Effector memory CD8-positive, alpha-beta T cell (primary cell): Measurements from ENCODE around the gene TMEM207.

ENCODE experiments used
- ATAC-seq: fragments of 150-1000 bp; cut with Tn5 transposase; replicated peaks from 2 replicates; pipeline ENCODE4 v1.10.0; 2021; ENCODE audit warnings: mild to moderate bottlenecking, moderate library complexity
- DNase-seq, 3 experiments: peaks; one replicate each; pipeline ENCODE4 v3.0.0; 2021
- H3K27ac Mint-ChIP-seq, 2 donors: one replicate each; pipeline ENCODE4 v1.8.0; 2022; ENCODE audit warnings: mild to moderate bottlenecking in 2 of 2, mixed read lengths in 2 of 2, moderate library complexity in 2 of 2
- H3K27me3 Mint-ChIP-seq, 2 donors: one replicate each; pipeline ENCODE4 v1.8.0; 2022; ENCODE audit warnings: mixed read lengths in 2 of 2
- H3K36me3 Mint-ChIP-seq: one replicate; pipeline ENCODE4 v1.8.0; 2022; ENCODE audit warnings: mild to moderate bottlenecking, moderate library complexity, mixed read lengths; ENCODE audit not compliant: insufficient read depth
- H3K4me1 Mint-ChIP-seq, 2 donors: one replicate each; pipeline ENCODE4 v1.8.0; 2022; ENCODE audit warnings: low read depth in 2 of 2, mixed read lengths in 2 of 2
- H3K4me3 Mint-ChIP-seq, 2 donors: one replicate each; pipeline ENCODE4 v1.8.0; 2022; ENCODE audit warnings: mild to moderate bottlenecking in 2 of 2, mixed read lengths in 2 of 2, moderate library complexity in 2 of 2
- H3K9me3 Mint-ChIP-seq, 2 donors: one replicate each; pipeline ENCODE4 v1.8.0; 2022; ENCODE audit warnings: mixed read lengths in 2 of 2
- total RNA-seq, 9 experiments: gene quantifications; one replicate each; lab custom pipeline; 2026; lab: John Stamatoyannopoulos, UW

Gene TMEM207
- total RNA-seq: 0 to 0.11 (median 0) reads per million in 9 experiments

GRCh38 chr3:190449801-190450200 lies at the start of gene TMEM207:
Gene TMEM207 (minus strand): TSS chr3:190449901. CDS start chr3:190449809, 92 bp downstream.
- ATAC-seq (no peak), DNase-seq (no peak)
- H3K27me3 Mint-ChIP-seq: peaks cover 0 to 10% of the 10 kb centered on the region in 2 donors
- peaks cover 6 to 8% of the 10 kb centered on the region in 2 donors for H3K4me1 Mint-ChIP-seq
- H3K36me3 Mint-ChIP-seq: no peaks in the 10 kb centered on the region
- no peak within 1 kb of the TSS for H3K27ac Mint-ChIP-seq
- no peaks in the 10 kb centered on the region for H3K9me3 Mint-ChIP-seq
- H3K4me3 Mint-ChIP-seq: no peak within 1 kb of the TSS

- no peaks in the 10 kb centered on the region for H3K36me3 Mint-ChIP-seq
- DNase-seq: no peak
- peaks cover 43 to 61% of the 10 kb centered on the region in 2 donors for H3K27me3 Mint-ChIP-seq
- ATAC-seq: no peak
- no peaks in the 10 kb centered on the region for H3K4me1 Mint-ChIP-seq
- no peaks in the 10 kb centered on the region for H3K9me3 Mint-ChIP-seq
- H3K27ac Mint-ChIP-seq: no peak overlapping the region
- no peak overlapping the region for H3K4me3 Mint-ChIP-seq
These were observed 49.4 kb upstream of the TMEM207 start for GRCh38 chr3:190499122-190499521.

GRCh38 chr3:190498293-190498692 lies 48.6 kb upstream of the TMEM207 start:
- DNase-seq: no peak
- peaks cover 49 to 61% of the 10 kb centered on the region in 2 donors for H3K27me3 Mint-ChIP-seq
- ATAC-seq: no peak
- no peak overlapping the region for H3K27ac Mint-ChIP-seq
- no peaks in the 10 kb centered on the region for H3K4me1 Mint-ChIP-seq
- no peaks in the 10 kb centered on the region for H3K36me3 Mint-ChIP-seq
- no peak overlapping the region for H3K4me3 Mint-ChIP-seq
- H3K9me3 Mint-ChIP-seq: no peaks in the 10 kb centered on the region

- H3K27ac Mint-ChIP-seq: no peak overlapping the region
- peaks cover 49 to 61% of the 10 kb centered on the region in 2 donors for H3K27me3 Mint-ChIP-seq
- ATAC-seq: no peak
- no peaks in the 10 kb centered on the region for H3K4me1 Mint-ChIP-seq
- no peaks in the 10 kb centered on the region for H3K36me3 Mint-ChIP-seq
- DNase-seq: no peak
- H3K4me3 Mint-ChIP-seq: no peak overlapping the region
- H3K9me3 Mint-ChIP-seq: no peaks in the 10 kb centered on the region
These were observed 48.1 kb upstream of the TMEM207 start for GRCh38 chr3:190497811-190498210.

DNA sequence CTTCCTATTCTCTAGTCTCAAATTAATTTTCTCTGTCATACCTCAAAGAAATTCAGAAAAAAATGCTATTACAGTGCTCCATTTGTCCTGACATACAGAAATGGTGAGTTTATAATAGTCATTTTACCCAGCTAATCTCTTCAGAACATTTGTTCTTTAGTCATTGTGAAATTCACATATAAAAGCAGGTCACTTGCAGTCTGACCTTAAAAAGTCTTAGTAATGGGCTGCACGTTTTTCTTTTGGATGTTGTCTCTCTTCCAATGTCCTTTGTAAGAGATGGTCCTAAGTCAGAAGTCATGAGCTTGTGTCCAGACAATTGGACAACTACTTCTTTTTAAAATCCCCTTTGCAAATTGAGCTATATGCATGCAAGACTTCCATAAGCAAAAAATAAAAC lies 47.2 kb upstream of the TMEM207 start:
- peaks cover 50 to 59% of the 10 kb centered on the region in 2 donors for H3K27me3 Mint-ChIP-seq
- H3K4me1 Mint-ChIP-seq: no peaks in the 10 kb centered on the region
- no peaks in the 10 kb centered on the region for H3K36me3 Mint-ChIP-seq
- H3K4me3 Mint-ChIP-seq: no peak overlapping the region
- DNase-seq: no peak
- no peaks in the 10 kb centered on the region for H3K9me3 Mint-ChIP-seq
- H3K27ac Mint-ChIP-seq: no peak overlapping the region
- no peak for ATAC-seq

DNA sequence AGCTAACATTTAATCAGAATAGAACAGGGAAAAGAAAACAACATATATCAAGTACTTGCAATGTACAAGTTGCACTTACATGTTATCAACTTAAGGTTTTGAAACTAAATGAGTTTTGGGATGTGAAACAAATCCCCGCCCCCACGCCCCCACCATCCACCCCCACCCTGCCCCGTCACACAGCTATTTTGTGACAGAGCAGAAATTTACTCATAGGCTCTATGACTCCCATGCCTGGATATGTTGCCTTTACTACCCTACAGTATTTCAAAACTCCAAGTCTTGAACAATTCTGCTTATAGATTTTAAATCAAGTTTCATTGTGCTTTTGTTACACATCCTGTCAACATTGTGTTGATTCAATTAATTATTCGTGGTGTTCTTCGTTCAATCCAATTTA lies 46.1 kb upstream of the TMEM207 start:
- no peak for DNase-seq
- ATAC-seq: no peak
- H3K4me3 Mint-ChIP-seq: no peak overlapping the region
- no peak overlapping the region for H3K27ac Mint-ChIP-seq
- no peaks in the 10 kb centered on the region for H3K36me3 Mint-ChIP-seq
- no peaks in the 10 kb centered on the region for H3K4me1 Mint-ChIP-seq
- no peaks in the 10 kb centered on the region for H3K9me3 Mint-ChIP-seq
- H3K27me3 Mint-ChIP-seq: peaks cover 53 to 64% of the 10 kb centered on the region in 2 donors

GRCh38 chr3:190495354-190495753 lies 45.7 kb upstream of the TMEM207 start:
- ATAC-seq: no peak
- no peak for DNase-seq
- Mint-ChIP-seq H3K27me3 (peaks cover 53 to 61% of the 10 kb centered on the region in 2 donors), H3K36me3 (no peaks in the 10 kb centered on the region), H3K4me1 (no peaks in the 10 kb centered on the region), H3K27ac (no peak overlapping the region), H3K4me3 (no peak overlapping the region), H3K9me3 (no peaks in the 10 kb centered on the region)

- no peak for ATAC-seq
- Mint-ChIP-seq H3K9me3 (no peaks in the 10 kb centered on the region), H3K27me3 (peaks cover 56 to 59% of the 10 kb centered on the region in 2 donors), H3K4me1 (no peaks in the 10 kb centered on the region), H3K36me3 (no peaks in the 10 kb centered on the region), H3K27ac (no peak overlapping the region), H3K4me3 (no peak overlapping the region)
- DNase-seq: no peak
These were observed 45.2 kb upstream of the TMEM207 start for GRCh38 chr3:190494907-190495306.

DNA sequence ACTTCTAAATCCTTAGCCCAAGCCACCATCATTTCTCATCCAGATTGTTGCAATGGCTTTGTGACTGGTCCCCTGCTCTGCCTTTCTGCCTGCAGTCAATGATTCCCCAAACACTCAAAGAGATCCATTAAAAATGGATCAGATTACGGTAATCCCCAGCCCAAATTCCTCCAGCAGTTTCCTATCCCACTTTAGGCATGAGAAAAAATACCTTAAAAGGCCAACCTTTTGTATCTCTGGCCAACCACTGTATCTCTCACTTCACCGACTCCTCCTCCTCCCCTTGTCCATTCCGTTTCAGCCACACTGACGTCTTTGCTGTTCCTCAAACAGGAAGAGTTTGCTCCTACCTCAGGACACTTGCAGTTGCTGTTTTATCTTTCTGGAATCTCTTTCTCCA lies 43.3 kb upstream of the TMEM207 start:
- DNase-seq: no peak
- no peak overlapping the region for H3K4me3 Mint-ChIP-seq
- no peak overlapping the region for H3K27ac Mint-ChIP-seq

GRCh38 chr3:190492129-190492528 lies 42.4 kb upstream of the TMEM207 start:
- ATAC-seq (no peak), DNase-seq (no peak)
- H3K4me3 Mint-ChIP-seq: no peak overlapping the region
- H3K9me3 Mint-ChIP-seq: no peaks in the 10 kb centered on the region
- H3K27me3 Mint-ChIP-seq: peaks cover 67 to 77% of the 10 kb centered on the region in 2 donors
- no peaks in the 10 kb centered on the region for H3K4me1 Mint-ChIP-seq
- no peak overlapping the region for H3K27ac Mint-ChIP-seq
- no peaks in the 10 kb centered on the region for H3K36me3 Mint-ChIP-seq

More for the DNA sequence above, 43.3 kb upstream of the TMEM207 start:
- no peaks in the 10 kb centered on the region for H3K4me1 Mint-ChIP-seq
- no peaks in the 10 kb centered on the region for H3K36me3 Mint-ChIP-seq
- no peaks in the 10 kb centered on the region for H3K9me3 Mint-ChIP-seq
- peaks cover 63 to 70% of the 10 kb centered on the region in 2 donors for H3K27me3 Mint-ChIP-seq
- ATAC-seq: no peak

- Mint-ChIP-seq H3K4me3 (no peak overlapping the region), H3K4me1 (no peaks in the 10 kb centered on the region), H3K9me3 (no peaks in the 10 kb centered on the region), H3K27me3 (peaks cover 64 to 74% of the 10 kb centered on the region in 2 donors), H3K36me3 (no peaks in the 10 kb centered on the region), H3K27ac (no peak overlapping the region)
- DNase-seq (no peak), ATAC-seq (peak; percentile 22)
These were observed 41.9 kb upstream of the TMEM207 start for GRCh38 chr3:190491533-190492054.

DNA sequence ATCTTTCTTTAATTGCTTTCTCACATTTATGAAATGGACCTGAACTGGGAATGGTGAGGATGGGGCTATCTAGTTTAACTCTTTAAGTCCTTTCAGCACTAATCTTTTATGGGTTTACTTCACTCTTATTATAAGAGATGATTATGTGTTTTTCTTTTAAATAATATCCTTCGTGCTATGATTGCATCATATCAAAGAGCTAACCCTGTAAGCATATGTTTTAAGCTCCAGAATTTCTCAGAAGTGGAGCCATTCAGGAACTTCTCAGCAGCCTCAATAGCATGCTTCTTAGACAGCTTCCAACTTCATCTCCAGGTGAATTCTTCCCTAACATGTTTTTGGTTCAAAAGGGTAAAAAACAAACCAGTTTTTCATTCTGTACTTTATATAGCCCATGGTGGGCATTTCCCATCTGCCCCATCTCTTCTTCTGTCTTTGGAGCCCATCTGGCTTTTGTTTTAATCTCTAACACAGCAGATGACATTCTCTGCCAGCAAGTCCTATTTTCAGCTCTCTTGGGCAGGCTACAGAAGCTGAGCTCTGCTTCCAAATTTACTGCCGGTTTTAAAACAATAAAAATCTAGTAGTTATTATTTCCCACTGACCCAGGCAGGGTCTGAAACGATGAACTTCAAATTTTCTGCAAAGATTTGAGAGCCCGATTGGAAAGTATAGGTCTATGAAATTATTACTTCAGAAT lies 37.4 kb upstream of the TMEM207 start:
- DNase-seq: no peak
- Mint-ChIP-seq H3K27ac (no peak overlapping the region), H3K36me3 (no peaks in the 10 kb centered on the region), H3K9me3 (no peaks in the 10 kb centered on the region), H3K4me3 (no peak overlapping the region), H3K27me3 (peaks cover 41 to 45% of the 10 kb centered on the region in 2 donors), H3K4me1 (peaks cover 0 to 6% of the 10 kb centered on the region in 2 donors)
- no peak for ATAC-seq

GRCh38 chr3:190486533-190486864 lies 36.8 kb upstream of the TMEM207 start:
- no peaks in the 10 kb centered on the region for H3K36me3 Mint-ChIP-seq
- H3K4me3 Mint-ChIP-seq: no peak overlapping the region
- H3K9me3 Mint-ChIP-seq: no peaks in the 10 kb centered on the region
- no peak for DNase-seq
- ATAC-seq: no peak
- H3K4me1 Mint-ChIP-seq: peaks cover 0 to 6% of the 10 kb centered on the region in 2 donors
- peaks cover 38 to 43% of the 10 kb centered on the region in 2 donors for H3K27me3 Mint-ChIP-seq
- no peak overlapping the region for H3K27ac Mint-ChIP-seq

DNA sequence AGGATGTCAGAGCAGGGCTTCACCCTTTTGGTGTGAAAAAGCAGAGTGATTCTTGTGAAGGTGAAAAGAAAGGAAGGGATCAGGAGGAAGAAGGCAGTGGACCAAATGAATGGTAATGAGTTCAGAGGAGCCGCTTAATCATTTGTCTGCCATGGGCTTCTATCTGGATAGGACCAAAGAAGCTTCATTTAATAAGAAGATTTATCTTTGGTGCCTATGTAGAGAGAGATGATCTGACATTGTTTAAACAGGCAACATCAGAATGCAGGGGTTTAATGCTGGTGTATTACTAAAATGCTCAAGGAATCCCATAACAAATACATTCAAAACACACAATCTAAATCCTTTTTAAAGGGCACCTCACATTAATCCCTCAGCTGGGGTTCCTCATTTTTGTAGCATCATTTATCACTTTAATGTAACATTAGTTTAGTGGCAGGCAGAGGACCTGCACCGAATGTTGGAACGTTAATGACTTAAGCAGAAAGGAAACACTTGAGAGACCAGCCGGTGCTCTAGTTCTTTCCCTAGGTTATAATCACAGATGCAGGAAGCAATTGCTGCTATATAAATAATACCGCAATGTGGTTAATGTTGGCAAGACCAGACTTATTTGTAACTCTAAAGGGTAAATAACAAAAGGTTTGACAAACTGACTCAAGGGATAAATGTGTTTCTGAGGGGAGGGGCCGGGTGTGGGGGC lies 36.3 kb upstream of the TMEM207 start:
- no peak for DNase-seq
- peaks cover 33 to 38% of the 10 kb centered on the region in 2 donors for H3K27me3 Mint-ChIP-seq
- H3K4me1 Mint-ChIP-seq: peaks cover 0 to 6% of the 10 kb centered on the region in 2 donors
- ATAC-seq: no peak
- no peak overlapping the region for H3K27ac Mint-ChIP-seq
- no peaks in the 10 kb centered on the region for H3K36me3 Mint-ChIP-seq
- H3K4me3 Mint-ChIP-seq: no peak overlapping the region
- H3K9me3 Mint-ChIP-seq: no peaks in the 10 kb centered on the region
